ENCODE data around the gene KIF26B.
"Not testable (repeated sequence)": the region's sequence is repeated elsewhere in the genome, so short reads cannot be mapped to it uniquely, and the experiment has no call there.

Gene KIF26B

DNA sequence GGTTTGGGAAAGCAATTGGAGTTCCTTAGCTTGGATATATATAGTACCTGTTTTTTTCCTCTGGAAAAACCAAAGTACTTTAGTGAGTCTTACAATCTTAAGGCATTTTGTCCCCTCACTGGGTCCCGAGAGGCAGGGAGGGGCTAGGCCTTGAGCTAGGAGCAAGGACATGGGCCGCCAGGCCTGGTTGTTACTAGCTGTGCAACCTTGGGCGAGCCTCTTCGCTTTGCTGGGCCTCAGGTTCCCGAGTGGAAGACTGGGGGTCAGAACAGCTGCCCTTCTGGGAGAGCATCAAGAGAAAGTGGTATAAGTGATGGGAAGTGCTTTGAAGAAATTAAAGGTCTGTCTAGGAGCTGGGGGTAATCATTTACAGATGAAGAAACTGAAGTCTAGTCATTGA is 553.2 kb downstream of the KIF26B start:
- Histone ChIP-seq H3K36me3 (replicated peaks; ENCODE audit: low read depth, low read length) (no peaks in the 10 kb centered on the region), H3K9ac (ENCODE audit: low read length) (no peak overlapping the region), H3K4me3 (ENCODE audit: low read length) (no peak overlapping the region), H3K79me2 (ENCODE audit: low read length) (no peaks in the 10 kb centered on the region), H2AFZ (ENCODE audit: low read depth, low read length) (no peak overlapping the region), H4K20me1 (ENCODE audit: insufficient read depth, low read length) (no peaks in the 10 kb centered on the region), H3K4me2 (ENCODE audit: low read length) (no peak overlapping the region), H3K9me3 (ENCODE audit: insufficient read depth, low read length) (no peaks in the 10 kb centered on the region), H3K27me3 (ENCODE audit: low read depth, low read length) (no peaks in the 10 kb centered on the region), H3K4me1 (ENCODE audit: low read length) (no peaks in the 10 kb centered on the region), H3K27ac (ENCODE audit: low read length) (no peak overlapping the region)
- TF ChIP-seq, protein P1, sequence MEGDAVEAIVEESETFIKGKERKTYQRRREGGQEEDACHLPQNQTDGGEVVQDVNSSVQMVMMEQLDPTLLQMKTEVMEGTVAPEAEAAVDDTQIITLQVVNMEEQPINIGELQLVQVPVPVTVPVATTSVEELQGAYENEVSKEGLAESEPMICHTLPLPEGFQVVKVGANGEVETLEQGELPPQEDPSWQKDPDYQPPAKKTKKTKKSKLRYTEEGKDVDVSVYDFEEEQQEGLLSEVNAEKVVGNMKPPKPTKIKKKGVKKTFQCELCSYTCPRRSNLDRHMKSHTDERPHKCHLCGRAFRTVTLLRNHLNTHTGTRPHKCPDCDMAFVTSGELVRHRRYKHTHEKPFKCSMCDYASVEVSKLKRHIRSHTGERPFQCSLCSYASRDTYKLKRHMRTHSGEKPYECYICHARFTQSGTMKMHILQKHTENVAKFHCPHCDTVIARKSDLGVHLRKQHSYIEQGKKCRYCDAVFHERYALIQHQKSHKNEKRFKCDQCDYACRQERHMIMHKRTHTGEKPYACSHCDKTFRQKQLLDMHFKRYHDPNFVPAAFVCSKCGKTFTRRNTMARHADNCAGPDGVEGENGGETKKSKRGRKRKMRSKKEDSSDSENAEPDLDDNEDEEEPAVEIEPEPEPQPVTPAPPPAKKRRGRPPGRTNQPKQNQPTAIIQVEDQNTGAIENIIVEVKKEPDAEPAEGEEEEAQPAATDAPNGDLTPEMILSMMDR (IDR thresholded peaks at IDR 0.05; ENCODE audit: low read depth, low read length): no peak
- no peak for TF ChIP-seq EZH2phosphoT487 (IDR thresholded peaks at IDR 0.05; ENCODE audit: low read depth)

DNA sequence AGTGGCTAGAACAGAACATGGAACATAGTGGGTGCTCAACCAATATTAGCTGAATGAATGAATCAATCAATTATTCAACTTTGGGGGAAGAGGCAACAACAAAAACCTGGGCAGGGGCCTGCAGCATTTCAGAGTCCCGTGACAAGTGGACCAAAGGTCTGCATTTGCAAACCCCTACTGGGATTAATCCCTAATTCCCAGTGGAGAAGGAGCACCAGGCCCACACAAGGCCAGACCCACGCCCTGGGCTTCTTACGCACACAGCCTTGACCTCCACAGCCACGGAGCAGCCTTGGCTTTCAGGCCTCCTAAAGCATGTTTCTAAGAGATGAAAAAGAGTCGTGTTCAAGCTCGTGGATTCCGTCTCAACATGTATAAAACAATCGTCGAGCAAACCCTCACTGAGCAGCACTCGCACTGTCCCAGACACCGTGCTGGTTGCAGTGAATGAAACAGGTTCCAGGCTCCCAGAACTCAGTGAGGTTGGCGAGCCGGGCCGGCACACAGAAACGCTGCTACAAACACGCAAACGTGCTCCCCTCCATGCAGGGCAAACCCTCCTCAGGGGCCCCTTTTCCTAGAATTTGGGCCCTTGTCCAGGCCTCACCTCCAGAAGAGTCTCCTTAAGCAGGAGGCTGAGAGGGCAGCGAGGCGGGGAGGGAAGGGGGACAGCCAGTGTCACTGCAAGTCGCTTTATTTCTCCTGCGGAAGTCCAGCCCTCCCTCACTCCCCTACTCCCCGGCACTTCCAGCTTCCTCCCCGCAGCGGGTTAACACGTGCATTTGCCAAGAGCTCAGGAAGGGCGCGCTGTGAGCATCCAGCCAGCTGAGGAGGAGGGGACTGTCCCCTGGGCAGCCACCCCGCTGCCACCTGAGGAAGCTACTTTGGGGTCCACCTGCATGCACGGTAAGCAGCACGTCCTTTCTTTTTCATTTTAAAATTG is 556.4 kb downstream of the KIF26B start:
- H3K79me2 ChIP-seq (ENCODE audit: low read length): no peaks in the 10 kb centered on the region
- H3K4me1 ChIP-seq (ENCODE audit: low read length): peaks cover 8% of the 10 kb centered on the region
- no peak overlapping the region for H3K27ac ChIP-seq (ENCODE audit: low read length)
- H3K4me2 ChIP-seq (ENCODE audit: low read length): no peak overlapping the region
- H3K9ac ChIP-seq (ENCODE audit: low read length): no peak overlapping the region
- H3K36me3 ChIP-seq (replicated peaks; ENCODE audit: low read depth, low read length): no peaks in the 10 kb centered on the region
- H2AFZ ChIP-seq (ENCODE audit: low read depth, low read length): no peak overlapping the region
- no peaks in the 10 kb centered on the region for H4K20me1 ChIP-seq (ENCODE audit: insufficient read depth, low read length)
- no peaks in the 10 kb centered on the region for H3K27me3 ChIP-seq (ENCODE audit: low read depth, low read length)
- no peak overlapping the region for H3K4me3 ChIP-seq (ENCODE audit: low read length)
- H3K9me3 ChIP-seq (ENCODE audit: insufficient read depth, low read length): no peaks in the 10 kb centered on the region
- TF ChIP-seq EZH2phosphoT487 (IDR thresholded peaks at IDR 0.05; ENCODE audit: low read depth): no peak
- TF ChIP-seq, protein P1 (IDR thresholded peaks at IDR 0.05; ENCODE audit: low read depth, low read length): no peak

DNA sequence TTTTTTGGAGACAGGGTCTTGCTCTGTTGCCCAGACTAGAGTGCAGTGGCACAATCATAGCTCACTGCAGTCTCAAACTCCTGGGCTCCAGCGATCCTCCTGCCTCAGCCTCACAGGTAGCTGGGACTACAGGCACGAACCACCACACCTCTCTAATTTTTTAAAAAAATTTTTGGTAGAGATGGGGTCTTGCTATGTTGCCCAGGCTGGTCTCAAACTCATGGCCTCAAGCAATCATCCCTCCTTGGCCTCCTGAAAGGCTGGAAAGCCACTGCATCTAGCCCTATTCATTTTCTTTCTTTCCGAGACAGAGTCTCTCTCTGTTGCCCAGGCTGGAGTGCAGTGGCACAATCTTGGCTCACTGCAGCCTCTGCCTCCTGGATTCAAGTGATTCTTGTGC is 559.2 kb downstream of the KIF26B start:
- H3K36me3 ChIP-seq (replicated peaks; ENCODE audit: low read depth, low read length); H2AFZ ChIP-seq (ENCODE audit: low read depth, low read length); H3K4me2 ChIP-seq (ENCODE audit: low read length); H3K4me1 ChIP-seq (ENCODE audit: low read length); H3K27me3 ChIP-seq (ENCODE audit: low read depth, low read length); H3K9ac ChIP-seq (ENCODE audit: low read length); H3K4me3 ChIP-seq (ENCODE audit: low read length); H3K9me3 ChIP-seq (ENCODE audit: insufficient read depth, low read length); H3K79me2 ChIP-seq (ENCODE audit: low read length); H3K27ac ChIP-seq (ENCODE audit: low read length); H4K20me1 ChIP-seq (ENCODE audit: insufficient read depth, low read length): not testable (repeated sequence)

DNA sequence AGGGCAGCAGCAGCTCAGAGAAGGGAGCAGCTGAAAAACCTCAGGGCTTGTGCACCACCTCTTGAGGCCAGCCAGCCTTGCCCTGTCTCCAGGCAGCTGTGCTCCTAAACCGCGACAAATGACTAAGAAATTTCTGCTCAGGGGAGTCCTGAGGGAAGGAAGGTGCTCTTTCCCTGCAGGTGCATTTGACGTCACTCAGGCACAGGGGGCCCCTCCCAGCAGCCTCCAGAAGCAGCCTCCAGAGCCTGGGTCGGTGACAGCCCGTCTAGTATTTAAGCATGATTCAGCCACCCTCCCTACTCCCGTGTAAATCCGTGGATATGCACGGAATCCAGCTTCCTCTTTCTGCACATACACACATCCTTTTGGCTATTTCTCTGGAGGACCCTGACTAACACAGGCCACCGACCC is 560.5 kb downstream of the KIF26B start:
- TF ChIP-seq, protein P1 (IDR thresholded peaks at IDR 0.05; ENCODE audit: low read depth, low read length): no peak
- TF ChIP-seq EZH2phosphoT487 (IDR thresholded peaks at IDR 0.05; ENCODE audit: low read depth): no peak
- H3K36me3 ChIP-seq (replicated peaks; ENCODE audit: low read depth, low read length): no peaks in the 10 kb centered on the region

More for the DNA sequence above, 560.5 kb downstream of the KIF26B start:
- H3K4me3 ChIP-seq (ENCODE audit: low read length): no peak overlapping the region
- H3K4me1 ChIP-seq (ENCODE audit: low read length): peaks cover 8% of the 10 kb centered on the region
- no peak overlapping the region for H2AFZ ChIP-seq (ENCODE audit: low read depth, low read length)
- H3K79me2 ChIP-seq (ENCODE audit: low read length): no peaks in the 10 kb centered on the region
- H3K4me2 ChIP-seq (ENCODE audit: low read length): peak overlapping the region; percentile 5; the same call in 1 of the 2 replicates
- H3K9me3 ChIP-seq (ENCODE audit: insufficient read depth, low read length): no peaks in the 10 kb centered on the region
- no peak overlapping the region for H3K9ac ChIP-seq (ENCODE audit: low read length)
- no peaks in the 10 kb centered on the region for H3K27me3 ChIP-seq (ENCODE audit: low read depth, low read length)
- no peaks in the 10 kb centered on the region for H4K20me1 ChIP-seq (ENCODE audit: insufficient read depth, low read length)
- no peak overlapping the region for H3K27ac ChIP-seq (ENCODE audit: low read length)

All from OCI-LY3 (cell line).